ENCODE data around the gene HSFY1. TPM values are rescaled to one million over a fixed set of nuclear protein-coding genes. Genes with fewer than 3 reads are reported as not detected.

The HSFY1 gene

Small RNA genes lying within 50 kb of the gene (small RNA-seq; reads per million reads assigned to genes)
- gene GPM6BP1 (ENCODE audit: insufficient read depth) (not detected), gene PRYP5 (ENCODE audit: insufficient read depth) (not detected)

Data from mesendoderm (in vitro differentiated cells).